Fibroblast of lung (primary cell): ENCODE measurements around the gene DSG1.

Experiments
- EZH2 ChIP-seq: IDR thresholded peaks from 2 replicates; pipeline ENCODE4 v1.5.1; 2012; ENCODE audit warnings: low read length, control low read depth, mild to moderate bottlenecking; ENCODE audit errors: missing control alignments
- TF ChIP-seq, protein P1 (sequence below), 2 donors: IDR thresholded peaks in 1 of 2; conservative IDR thresholded peaks in 1 of 2; 1 replicate in 1 of 2; 2 replicates in 1 of 2; pipeline ENCODE4 v1.5.1; 2011 to 2012; ENCODE audit warnings: low read length in 2 of 2, control low read depth in 1 of 2, inconsistent platforms in 1 of 2, low read depth in 1 of 2, mild to moderate bottlenecking in 1 of 2

- TF ChIP-seq, protein P1, sequence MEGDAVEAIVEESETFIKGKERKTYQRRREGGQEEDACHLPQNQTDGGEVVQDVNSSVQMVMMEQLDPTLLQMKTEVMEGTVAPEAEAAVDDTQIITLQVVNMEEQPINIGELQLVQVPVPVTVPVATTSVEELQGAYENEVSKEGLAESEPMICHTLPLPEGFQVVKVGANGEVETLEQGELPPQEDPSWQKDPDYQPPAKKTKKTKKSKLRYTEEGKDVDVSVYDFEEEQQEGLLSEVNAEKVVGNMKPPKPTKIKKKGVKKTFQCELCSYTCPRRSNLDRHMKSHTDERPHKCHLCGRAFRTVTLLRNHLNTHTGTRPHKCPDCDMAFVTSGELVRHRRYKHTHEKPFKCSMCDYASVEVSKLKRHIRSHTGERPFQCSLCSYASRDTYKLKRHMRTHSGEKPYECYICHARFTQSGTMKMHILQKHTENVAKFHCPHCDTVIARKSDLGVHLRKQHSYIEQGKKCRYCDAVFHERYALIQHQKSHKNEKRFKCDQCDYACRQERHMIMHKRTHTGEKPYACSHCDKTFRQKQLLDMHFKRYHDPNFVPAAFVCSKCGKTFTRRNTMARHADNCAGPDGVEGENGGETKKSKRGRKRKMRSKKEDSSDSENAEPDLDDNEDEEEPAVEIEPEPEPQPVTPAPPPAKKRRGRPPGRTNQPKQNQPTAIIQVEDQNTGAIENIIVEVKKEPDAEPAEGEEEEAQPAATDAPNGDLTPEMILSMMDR (conservative IDR thresholded peaks at IDR 0.05 in 1 of 2, IDR thresholded peaks at IDR 0.05 in 1 of 2; ENCODE audit: low read depth in 1 of 2, low read length in 2 of 2): no peak
- no peak for TF ChIP-seq EZH2
These were observed 51.5 kb downstream of the DSG1 start for GRCh38 chr18:31369478-31369877.
